A673 (cell line): ENCODE data around the gene ZNFX1.

ENCODE experiments used
- EZH2 ChIP-seq: fragments of 200-600 bp; sonication (generic); IDR thresholded peaks from 2 replicates; pipeline ENCODE4 v1.6.1; 2017; ENCODE audit warnings: borderline replicate concordance, low read depth, mild to moderate bottlenecking, mixed read lengths, antibody characterized with exemption, low read length; ENCODE audit not compliant: poor library complexity, severe bottlenecking
- TF ChIP-seq, protein P1 (sequence below): fragments of 300-800, 200-600 bp; sonication (generic); conservative IDR thresholded peaks from 2 replicates; pipeline ENCODE4 v1.5.1; 2017; ENCODE audit warnings: low read depth, mild to moderate bottlenecking, antibody characterized with exemption, low read length, moderate library complexity, mixed read lengths

DNA sequence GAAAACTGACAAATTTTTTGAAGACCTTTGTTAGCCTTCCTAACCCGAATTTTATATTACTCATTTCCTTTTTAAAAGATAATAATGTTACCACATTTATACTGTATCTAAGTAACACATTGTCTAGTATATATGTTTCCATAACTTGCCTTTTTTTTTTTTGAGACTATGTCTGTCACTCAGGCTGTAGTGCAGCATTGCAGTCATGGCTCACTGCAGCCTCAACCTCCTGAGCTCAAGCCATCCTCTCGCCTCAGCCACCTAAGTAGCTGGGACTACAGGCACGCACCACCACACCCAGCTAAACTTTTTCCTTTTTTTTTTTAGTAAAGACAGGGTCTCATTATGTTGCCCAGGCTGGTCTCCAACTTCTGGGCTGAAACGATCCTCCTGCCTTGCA is 18.6 kb downstream of the ZNFX1 start:
- TF ChIP-seq, protein P1, sequence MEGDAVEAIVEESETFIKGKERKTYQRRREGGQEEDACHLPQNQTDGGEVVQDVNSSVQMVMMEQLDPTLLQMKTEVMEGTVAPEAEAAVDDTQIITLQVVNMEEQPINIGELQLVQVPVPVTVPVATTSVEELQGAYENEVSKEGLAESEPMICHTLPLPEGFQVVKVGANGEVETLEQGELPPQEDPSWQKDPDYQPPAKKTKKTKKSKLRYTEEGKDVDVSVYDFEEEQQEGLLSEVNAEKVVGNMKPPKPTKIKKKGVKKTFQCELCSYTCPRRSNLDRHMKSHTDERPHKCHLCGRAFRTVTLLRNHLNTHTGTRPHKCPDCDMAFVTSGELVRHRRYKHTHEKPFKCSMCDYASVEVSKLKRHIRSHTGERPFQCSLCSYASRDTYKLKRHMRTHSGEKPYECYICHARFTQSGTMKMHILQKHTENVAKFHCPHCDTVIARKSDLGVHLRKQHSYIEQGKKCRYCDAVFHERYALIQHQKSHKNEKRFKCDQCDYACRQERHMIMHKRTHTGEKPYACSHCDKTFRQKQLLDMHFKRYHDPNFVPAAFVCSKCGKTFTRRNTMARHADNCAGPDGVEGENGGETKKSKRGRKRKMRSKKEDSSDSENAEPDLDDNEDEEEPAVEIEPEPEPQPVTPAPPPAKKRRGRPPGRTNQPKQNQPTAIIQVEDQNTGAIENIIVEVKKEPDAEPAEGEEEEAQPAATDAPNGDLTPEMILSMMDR, result no peak
- no peak for TF ChIP-seq EZH2
